Upper lobe of left lung (tissue), 4 donors: ENCODE results near the gene GFRA1.

Source experiments
- EP300 ChIP-seq, 4 donors: sonication (generic); formaldehyde crosslinking; IDR thresholded peaks; one replicate each; pipeline ENCODE4 v1.5.1; 2017; ENCODE audit warnings: antibody characterized with exemption in 4 of 4, control low read depth in 2 of 4
- POLR2A ChIP-seq, 4 donors: fragments of 450-650 bp; IDR thresholded peaks; one replicate each; pipeline ENCODE4 v1.5.1; 2016 to 2017; ENCODE audit warnings: antibody characterized with exemption in 4 of 4, mild to moderate bottlenecking in 2 of 4

DNA sequence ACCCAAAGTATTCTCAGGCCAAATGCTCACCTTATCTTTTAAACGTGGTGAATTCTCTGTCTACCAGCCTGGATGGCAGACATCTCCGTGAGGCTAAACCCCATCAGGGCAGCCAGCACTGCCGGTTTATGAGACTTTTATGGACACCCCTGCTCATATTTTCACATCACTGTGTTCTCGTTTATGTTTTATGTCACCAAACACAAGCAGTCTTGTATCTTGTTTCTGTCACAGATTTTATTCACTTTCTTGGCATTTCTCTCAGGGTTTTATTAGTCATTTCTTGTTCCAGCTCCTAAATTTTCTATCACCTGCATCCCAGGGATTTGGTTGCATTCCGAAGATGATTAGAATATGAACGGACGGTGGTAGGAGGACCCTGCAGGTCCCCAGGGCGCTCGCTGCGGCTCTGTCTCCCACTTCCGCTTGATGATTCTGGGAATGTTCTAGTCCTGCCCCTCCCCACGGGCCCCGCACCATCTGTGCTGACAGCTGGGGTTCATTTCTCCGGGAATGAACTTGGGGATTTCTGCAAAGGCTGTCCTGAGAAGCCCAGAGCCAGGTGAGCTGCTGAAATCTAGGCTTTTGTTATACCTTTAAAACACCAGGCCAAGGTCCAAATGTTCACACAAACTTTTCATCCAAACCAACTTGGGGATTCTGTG, 217.6 kb downstream of the GFRA1 start:
- TF ChIP-seq POLR2A (IDR thresholded peaks at IDR 0.05): no peak
- TF ChIP-seq EP300 (IDR thresholded peaks at IDR 0.05): no peak
